IMR-90 (cell line): Measurements from ENCODE around the gene XIRP1. TPM values are rescaled to one million over a fixed set of nuclear protein-coding genes. Genes with fewer than 3 reads are reported as not detected.

ENCODE experiments used
- ATAC-seq: fragments of 200-7000 bp; cut with Tn5 transposase; 2 replicates; pipeline ENCODE4 v1.9.1; 2020; ENCODE audit warnings: low read depth, mild to moderate bottlenecking, moderate library complexity
- BruUV-seq: library from RNA; stranded (reverse); fragments of 400-500 nt; replicated peaks from 2 replicates; lab custom pipeline; 2021; lab: Mats Ljungman, UMichigan
- CTCF ChIA-PET: fragments of 300-600 bp; formaldehyde crosslinking; extraction: SDS; loops from one replicate; lab custom pipeline; 2021; ENCODE audit warnings: antibody characterized with exemption; lab: Yijun Ruan, JAX
- POLR2A ChIA-PET: fragments of 300-600 bp; sonication (Branson Sonifier 250); formaldehyde crosslinking; loops from one replicate; lab custom pipeline; 2022; ENCODE audit warnings: antibody characterized with exemption; ENCODE audit not compliant: unreplicated experiment; lab: Charles Lee
- DNase-seq: peaks from one replicate; pipeline ENCODE4 v3.0.0; 2013
- H2AFZ ChIP-seq: replicated peaks from 2 replicates; pipeline ENCODE3; 2013; ENCODE audit warnings: low read length, mild to moderate bottlenecking; ENCODE audit not compliant: poor library complexity
- H2AK5ac ChIP-seq: 2 replicates; pipeline ENCODE4 v1.6.1; 2013; ENCODE audit warnings: low read depth, low read length, inconsistent platforms
- H2AK9ac ChIP-seq: replicated peaks from 2 replicates; pipeline ENCODE3; 2013; ENCODE audit warnings: mild to moderate bottlenecking, low read depth, low read length, moderate library complexity; ENCODE audit not compliant: poor library complexity
- H2BK120ac ChIP-seq: 2 replicates; pipeline ENCODE4 v1.6.1; 2013; ENCODE audit warnings: low read depth, low read length, inconsistent platforms
- H2BK15ac ChIP-seq: 3 replicates; pipeline ENCODE4 v1.6.1; 2013; ENCODE audit warnings: low read depth, low read length, inconsistent platforms
- H2BK20ac ChIP-seq: 2 replicates; pipeline ENCODE4 v1.6.1; 2013; ENCODE audit warnings: low read depth, mild to moderate bottlenecking, inconsistent platforms, low read length, moderate library complexity
- H2BK5ac ChIP-seq: 2 replicates; pipeline ENCODE4 v1.6.1; 2013; ENCODE audit warnings: mild to moderate bottlenecking, low read depth, low read length, inconsistent platforms; ENCODE audit not compliant: poor library complexity, severe bottlenecking
- H3K14ac ChIP-seq: replicated peaks from 2 replicates; pipeline ENCODE4 v1.6.1; 2013; ENCODE audit warnings: low read depth, low read length, inconsistent platforms
- H3K18ac ChIP-seq: 2 replicates; pipeline ENCODE4 v1.6.1; 2013; ENCODE audit warnings: low read depth, low read length, control low read depth
- H3K23ac ChIP-seq: 2 replicates; pipeline ENCODE4 v1.6.1; 2013; ENCODE audit warnings: low read depth, low read length, inconsistent platforms
- H3K27ac ChIP-seq: 2 replicates; pipeline ENCODE4 v1.5.1; 2013; ENCODE audit warnings: mild to moderate bottlenecking, control low read depth, low read length; ENCODE audit not compliant: insufficient read depth
- H3K27me3 ChIP-seq: 2 replicates; pipeline ENCODE4 v1.6.1; 2013; ENCODE audit warnings: low read length; ENCODE audit not compliant: control insufficient read depth, insufficient read depth
- H3K36me3 ChIP-seq: 2 replicates; pipeline ENCODE4 v1.6.1; 2013; ENCODE audit warnings: low read length, mixed read lengths; ENCODE audit not compliant: control insufficient read depth, insufficient read depth
- H3K4ac ChIP-seq: 2 replicates; pipeline ENCODE4 v1.6.1; 2013; ENCODE audit warnings: low read depth, low read length, inconsistent platforms
- H3K4me1 ChIP-seq: 2 replicates; pipeline ENCODE4 v1.6.1; 2013; ENCODE audit warnings: low read length, mixed read lengths; ENCODE audit not compliant: control insufficient read depth, insufficient read depth
- H3K4me2 ChIP-seq: 2 replicates; pipeline ENCODE4 v1.6.1; 2013; ENCODE audit warnings: low read depth, mild to moderate bottlenecking, control low read depth, low read length, moderate library complexity
- H3K4me3 ChIP-seq: 2 replicates; pipeline ENCODE4 v1.5.1; 2013; ENCODE audit warnings: low read depth, mild to moderate bottlenecking, control low read depth, low read length, moderate library complexity; ENCODE audit not compliant: insufficient read depth
- H3K56ac ChIP-seq: 2 replicates; pipeline ENCODE4 v1.6.1; 2013; ENCODE audit warnings: low read length, inconsistent platforms; ENCODE audit not compliant: insufficient read depth; ENCODE audit errors: extremely low read depth
- H3K79me1 ChIP-seq, 2 experiments: 2 replicates each; pipeline ENCODE4 v1.6.1; 2013; ENCODE audit warnings: low read length in 2 of 2, inconsistent platforms in 1 of 2, low read depth in 1 of 2
- H3K9ac ChIP-seq: 2 replicates; pipeline ENCODE4 v1.6.1; 2013; ENCODE audit warnings: low read depth, low read length, control low read depth
- H3K9me1 ChIP-seq: 2 replicates; pipeline ENCODE4 v1.6.1; 2013; ENCODE audit warnings: low read length, inconsistent platforms; ENCODE audit not compliant: insufficient read depth
- H3K9me3 ChIP-seq: 2 replicates; pipeline ENCODE4 v1.6.1; 2013; ENCODE audit warnings: low read length; ENCODE audit not compliant: control insufficient read depth, insufficient read depth
- H4K20me1 ChIP-seq: 2 replicates; pipeline ENCODE4 v1.6.1; 2013; ENCODE audit warnings: low read length, inconsistent platforms; ENCODE audit not compliant: insufficient read depth
- H4K5ac ChIP-seq: 2 replicates; pipeline ENCODE4 v1.6.1; 2013; ENCODE audit warnings: mild to moderate bottlenecking, low read depth, low read length, control low read depth
- H4K8ac ChIP-seq, 2 experiments: 2 replicates each; pipeline ENCODE4 v1.6.1; 2013; ENCODE audit warnings: low read depth in 2 of 2, low read length in 2 of 2, control low read depth in 1 of 2, inconsistent platforms in 1 of 2
- H4K91ac ChIP-seq: 2 replicates; pipeline ENCODE4 v1.6.1; 2013; ENCODE audit warnings: low read depth, low read length, inconsistent platforms; ENCODE audit not compliant: insufficient read depth
- CEBPB ChIP-seq: IDR thresholded peaks from 2 replicates; pipeline ENCODE4 v1.6.1; 2012; ENCODE audit warnings: low read depth, low read length, improper control_type of control experiment
- MAZ ChIP-seq: IDR thresholded peaks from 2 replicates; pipeline ENCODE4 v1.6.1; 2012; ENCODE audit warnings: low read depth, mild to moderate bottlenecking, low read length, improper control_type of control experiment, moderate library complexity, borderline replicate concordance
- WGBS, 2 experiments: methylation state at CpG; one replicate each; pipeline versions ENCODE4 v1.1.5 to v1.1.7; 2013; ENCODE audit warnings: missing lambda C conversion rate in 2 of 2; ENCODE audit not compliant: insufficient read length in 1 of 2; ENCODE audit errors: extremely low coverage in 2 of 2; 5-methylcytosine and 5-hydroxymethylcytosine counted together
- dilution Hi-C: fragments of 300-500 bp; cut with HindIII; formaldehyde crosslinking; loops from one replicate; pipeline ENCODE4 v1.14.3; 2018; ENCODE audit warnings: low sequenced_read_pairs; ENCODE audit not compliant: unreplicated experiment
- in situ Hi-C: fragments of 300-500 bp; cut with MboI; formaldehyde crosslinking; loops from 3 replicates; pipeline ENCODE4 v1.14.3; 2019; ENCODE audit warnings: low sequenced_read_pairs, inconsistent platforms, mixed read lengths
- intact Hi-C: fragments of 100-400 bp; cut with micrococcal nuclease; formaldehyde crosslinking; loops from 2 replicates; pipeline ENCODE4 v1.10.0; 2022
- polyA plus RNA-seq, 3 experiments: library from polyadenylated mRNA; depleted of rRNA; stranded (reverse); fragments of >200 nt; gene quantifications; 2 replicates each; pipeline ENCODE4 v1.2.3, GENCODE V29; 2012; ENCODE audit warnings: low replicate concordance in 1 of 3
- total RNA-seq: library from RNA; depleted of rRNA; stranded (reverse); fragments of >200 nt; gene quantifications from 2 replicates; pipeline ENCODE4 v1.2.3, GENCODE V29; 2012

XIRP1 gene
- total and polyA plus RNA-seq, 2 of the 4 experiments (the other 2 are of a cell fraction), result under 0.01 to 0.07 TPM

DNA sequence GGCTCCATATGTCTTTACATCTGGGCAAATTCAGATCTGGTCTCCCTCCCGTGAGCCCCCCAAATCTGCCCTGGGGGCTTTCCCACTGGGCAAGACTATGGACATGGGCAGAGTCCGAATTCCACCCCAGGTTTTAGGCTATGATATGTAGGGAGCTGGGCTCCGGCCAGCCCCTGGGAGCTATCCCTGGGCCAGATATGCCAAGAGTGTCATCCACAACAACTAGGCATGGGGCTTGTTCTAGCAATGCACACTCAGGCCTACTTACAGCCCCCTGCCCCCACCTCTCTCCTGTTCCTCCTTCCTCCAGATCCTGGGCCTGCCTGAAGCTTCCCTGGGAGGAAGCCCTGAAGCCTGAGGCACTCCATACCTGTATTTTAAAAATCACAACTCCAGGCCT, 622 bp downstream of the XIRP1 start:
- no peaks in the 10 kb centered on the region for H3K36me3 ChIP-seq
- no peak overlapping the region for H2AFZ ChIP-seq
- H2AK9ac ChIP-seq, result no peak overlapping the region
- H2AK5ac ChIP-seq, result no peak overlapping the region
- BruUV-seq, result no TSS peak
- no peaks in the 10 kb centered on the region; the same call in 1 of the 2 replicates for H4K20me1 ChIP-seq
- no peak overlapping the region for H2BK120ac ChIP-seq
- no CpG with 5 or more reads among the region's 3 CpGs for WGBS, 2 experiments
- no peak overlapping the region for H3K23ac ChIP-seq
- no peak for DNase-seq
- H3K27ac ChIP-seq, result no peak overlapping the region
- no peak overlapping the region for H4K5ac ChIP-seq
- peaks cover 12% of the 10 kb centered on the region for H3K9me1 ChIP-seq
- dilution Hi-C loops (no loop called here), in situ Hi-C loops (loop anchor here (5.0 kb wide), 1 partner anchor 91 kb away; the partner anchor contains the start of gene CX3CR1), intact Hi-C loops (no loop called here)
- H3K4me3 ChIP-seq, result no peak overlapping the region
- no peaks in the 10 kb centered on the region for H3K79me1 ChIP-seq
- H2BK20ac ChIP-seq, result no peak overlapping the region
- no peak overlapping the region for H2BK15ac ChIP-seq
- no peak overlapping the region for H3K14ac ChIP-seq
- H3K56ac ChIP-seq, result no peak overlapping the region
- ATAC-seq, result no peak
- H4K91ac ChIP-seq, result no peak overlapping the region
- no peak overlapping the region for H3K18ac ChIP-seq
- H3K9me3 ChIP-seq, result no peaks in the 10 kb centered on the region
- CTCF ChIA-PET, result interaction anchor here (1.3 to 1.5 kb wide), 3 partner anchors 96 to 100 kb away, joined by 4 to 5 read pairs (median 4); no protein-coding TSS in a partner anchor
- no peak overlapping the region for H3K4ac ChIP-seq
- TF ChIP-seq MAZ (no peak), CEBPB (no peak)
- no peak overlapping the region for H4K8ac ChIP-seq
- H3K4me2 ChIP-seq, result no peak overlapping the region
- H2BK5ac ChIP-seq, result no peak overlapping the region
- H3K27me3 ChIP-seq, result no peaks in the 10 kb centered on the region
- peaks cover 10% of the 10 kb centered on the region for H3K4me1 ChIP-seq
- H3K9ac ChIP-seq, result no peak overlapping the region
- POLR2A ChIA-PET, result no interaction called here
